ENCODE measurements around the gene LAMTOR2.
"Not testable (repeated sequence)": the region's sequence is repeated elsewhere in the genome, so short reads cannot be mapped to it uniquely, and the experiment has no call there.

Gene LAMTOR2

DNA sequence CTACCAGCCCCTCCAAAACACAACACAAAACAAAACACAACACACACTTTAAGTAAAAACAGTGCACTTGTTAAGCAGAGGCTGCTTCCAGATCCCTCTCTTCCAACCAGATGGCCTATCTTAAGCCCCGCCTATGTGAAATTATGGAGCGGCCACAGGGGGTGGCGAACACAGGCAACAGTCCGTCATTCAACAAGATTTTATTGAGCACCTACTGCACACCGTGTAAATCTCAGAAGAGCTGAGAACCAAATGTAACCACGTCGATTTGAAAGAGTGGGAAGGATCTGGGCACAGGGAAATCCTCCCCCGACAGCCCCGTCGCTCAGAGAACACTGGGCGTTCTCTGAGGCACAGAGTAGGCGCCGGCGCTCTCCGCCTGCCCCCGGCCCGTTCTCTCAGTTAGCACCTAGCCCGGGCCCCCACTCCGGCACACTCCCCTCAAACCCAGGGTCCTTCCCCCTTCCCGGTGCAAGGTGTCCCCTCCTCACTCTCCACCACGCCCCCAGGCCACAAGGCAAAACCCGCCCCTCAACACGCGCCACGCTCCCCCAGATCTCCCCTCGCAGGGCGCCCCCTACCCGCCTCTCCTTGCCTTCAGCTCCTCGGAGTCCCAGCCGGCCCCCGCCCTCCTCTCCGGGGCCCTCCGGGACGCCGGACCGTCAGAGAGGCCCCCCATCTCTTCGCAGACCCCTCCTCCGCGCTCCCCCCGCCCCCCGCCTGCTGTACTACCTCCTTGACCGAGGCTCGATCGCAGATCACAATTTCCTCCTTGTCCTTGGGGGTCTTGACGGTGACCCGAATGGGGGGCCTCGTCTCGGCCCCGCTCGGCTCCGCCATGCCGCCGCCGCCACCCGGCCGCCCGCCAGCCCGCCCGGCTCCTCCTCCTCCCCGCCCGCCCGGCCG is 1.5 kb upstream of the LAMTOR2 start:
- peak; percentile 49 for DNase-seq (ENCODE audit: low read depth)

DNA sequence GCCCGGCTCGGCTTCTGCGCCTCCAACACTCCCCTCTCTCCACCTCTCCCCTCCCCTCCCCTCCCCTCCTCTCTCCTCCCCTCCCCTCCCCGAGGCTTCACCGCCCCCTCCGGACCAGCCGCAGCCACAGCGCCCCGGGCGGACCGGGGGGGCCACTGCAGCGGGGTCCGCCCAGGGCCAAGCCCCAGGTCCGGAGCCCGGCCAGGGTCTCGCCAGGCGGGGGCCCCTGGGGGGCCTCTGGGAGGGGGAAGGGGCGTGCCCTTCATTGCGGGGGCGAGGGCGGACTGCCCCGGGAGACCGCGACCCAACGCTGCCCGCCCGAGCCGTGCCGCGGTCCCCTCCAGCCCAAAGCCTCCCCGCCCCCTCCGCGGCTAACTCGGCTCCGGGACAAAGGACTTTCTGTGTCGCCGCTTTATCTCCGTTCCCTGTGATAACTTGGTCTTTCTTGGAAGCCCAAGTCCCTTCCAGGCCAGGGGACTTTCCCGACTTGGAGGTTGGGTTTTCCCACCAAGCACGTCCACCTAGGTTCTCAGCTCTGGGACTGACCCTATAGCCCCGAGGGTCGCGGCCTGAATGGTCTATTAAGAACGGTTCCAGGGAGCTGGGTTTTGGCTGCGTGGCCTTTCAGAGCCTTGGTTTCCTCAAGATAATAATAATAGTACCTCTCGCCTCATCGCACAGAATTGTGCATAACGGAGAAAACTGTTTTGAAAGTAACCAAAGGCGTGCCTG is 648 bp upstream of the LAMTOR2 start, which contains the start of gene UBQLN4:
TSS of gene UBQLN4 (minus strand) at position 31 of the 732 bp plus-strand sequence. CDS start 97 bp downstream, outside the sequence.
- peak; percentile 74 for DNase-seq (ENCODE audit: low read depth)

DNA sequence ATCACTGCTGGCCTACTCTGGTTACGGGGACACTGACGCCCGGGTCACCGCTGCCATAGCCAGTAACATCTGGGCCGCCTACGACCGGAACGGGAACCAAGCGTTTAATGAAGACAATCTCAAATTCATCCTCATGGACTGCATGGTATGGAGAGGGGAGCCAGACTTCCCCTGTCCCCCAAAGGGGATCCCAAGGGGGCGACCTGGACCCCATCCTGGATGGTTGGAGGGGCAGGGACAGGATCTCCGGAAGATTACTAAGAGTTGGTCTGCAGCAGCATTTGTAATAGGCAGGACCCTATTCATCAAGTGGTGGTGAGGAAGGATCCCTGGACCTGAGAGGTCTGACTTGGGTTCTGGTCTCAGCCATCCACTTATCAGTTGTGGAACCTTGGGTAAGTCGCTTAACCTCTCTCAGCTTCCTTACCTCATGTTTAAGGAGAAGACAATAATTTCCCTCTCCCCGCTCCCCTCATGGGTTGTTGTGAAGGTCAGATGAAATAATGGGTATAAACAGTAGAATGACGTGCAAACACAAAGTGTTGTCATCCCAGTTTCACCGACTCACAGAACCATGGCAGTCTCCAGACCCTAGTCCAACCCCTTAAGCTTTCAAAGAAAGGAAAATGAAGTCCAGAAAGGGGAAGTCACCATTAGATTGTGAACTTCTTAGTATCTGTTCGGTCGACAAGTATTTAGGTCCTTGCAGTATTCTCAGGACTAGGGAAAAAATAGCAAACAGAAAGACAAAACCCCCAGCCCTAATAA is 883 bp downstream of the LAMTOR2 start:
- DNase-seq (ENCODE audit: low read depth) = no peak

DNA sequence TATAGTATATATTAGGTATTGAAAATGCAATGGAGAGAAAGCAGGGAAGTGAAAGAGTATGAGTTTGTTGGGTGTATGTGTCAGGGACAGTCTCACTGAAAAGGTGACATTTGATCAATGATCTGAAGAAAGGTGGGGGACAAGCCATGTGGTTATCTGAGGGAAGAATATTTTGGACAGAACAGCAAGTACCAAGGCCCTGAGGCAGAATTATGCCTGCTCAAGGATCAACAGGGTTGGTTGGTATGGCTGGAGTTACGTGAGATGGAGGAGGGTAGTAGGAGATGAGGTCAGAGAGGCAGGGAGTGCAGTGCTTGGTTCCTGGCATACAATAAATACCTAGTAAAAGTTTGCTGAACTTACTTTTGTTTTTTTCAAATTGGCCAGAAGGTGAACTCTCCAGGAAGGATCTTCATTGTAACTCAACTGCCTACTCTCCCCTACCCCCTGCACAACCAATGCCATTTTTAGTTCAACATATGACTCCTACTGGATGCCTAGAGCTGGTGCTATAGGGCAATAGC is 1.8 kb downstream of the LAMTOR2 start:
- DNase-seq (ENCODE audit: low read depth) = no peak

DNA sequence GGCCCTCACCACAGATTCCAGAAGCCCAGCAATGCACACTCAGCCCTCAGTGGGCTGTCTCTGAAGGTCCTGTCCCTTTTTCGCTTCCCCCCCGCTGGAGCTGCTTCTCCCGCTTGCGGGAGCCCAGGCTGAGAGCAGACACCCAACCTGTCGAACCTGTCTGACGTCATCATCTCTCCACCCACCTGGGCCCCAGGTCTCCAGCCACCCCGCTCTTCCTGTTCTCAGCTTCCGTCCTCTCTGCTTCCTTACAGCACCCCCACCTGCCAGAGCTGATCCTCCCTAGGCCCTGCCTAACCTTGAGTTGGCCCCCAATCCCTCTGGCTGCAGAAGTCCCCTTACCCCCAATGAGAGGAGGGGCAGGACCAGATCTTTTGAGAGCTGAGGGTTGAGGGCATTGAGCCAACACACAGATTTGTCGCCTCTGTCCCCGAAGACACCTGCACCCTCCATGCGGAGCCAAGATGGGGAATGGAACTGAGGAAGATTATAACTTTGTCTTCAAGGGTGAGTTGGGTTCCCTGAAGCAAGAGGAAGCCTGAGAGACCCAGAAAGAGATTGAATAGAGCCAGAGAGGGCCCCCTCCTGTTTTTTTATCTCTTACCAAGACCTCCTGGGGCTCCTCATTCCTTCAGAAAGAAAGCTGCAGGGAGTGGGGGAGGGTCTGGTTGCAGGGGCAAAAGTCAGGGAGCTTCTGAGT is 6.5 kb downstream of the LAMTOR2 start, which contains the start of gene RAB25:
TSS of gene RAB25 (plus strand) at position 224 of the 700 bp plus-strand sequence. CDS start at position 465, 241 bp downstream.
- DNase-seq (ENCODE audit: low read depth) = no peak

DNA sequence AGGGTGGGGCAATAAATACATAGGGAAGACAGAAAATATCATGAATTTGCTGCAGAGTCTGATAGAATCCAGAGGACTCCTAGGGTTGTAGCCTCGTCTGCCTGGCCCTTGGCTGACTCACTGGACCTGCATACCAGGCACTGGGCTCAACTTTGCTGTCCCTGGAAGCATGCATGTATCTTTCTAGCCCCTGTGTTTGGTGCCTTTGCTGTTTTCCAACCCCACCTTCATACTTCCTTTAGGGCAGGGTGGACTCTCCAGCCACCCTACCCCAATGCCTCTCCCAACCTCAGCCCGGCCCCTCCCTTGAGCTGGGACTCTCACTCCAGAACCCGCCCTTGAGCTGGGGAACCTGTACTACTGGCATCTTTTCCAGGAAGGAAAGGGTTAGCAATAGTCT is 7.6 kb downstream of the LAMTOR2 start:
- DNase-seq (ENCODE audit: low read depth) = no peak

DNA sequence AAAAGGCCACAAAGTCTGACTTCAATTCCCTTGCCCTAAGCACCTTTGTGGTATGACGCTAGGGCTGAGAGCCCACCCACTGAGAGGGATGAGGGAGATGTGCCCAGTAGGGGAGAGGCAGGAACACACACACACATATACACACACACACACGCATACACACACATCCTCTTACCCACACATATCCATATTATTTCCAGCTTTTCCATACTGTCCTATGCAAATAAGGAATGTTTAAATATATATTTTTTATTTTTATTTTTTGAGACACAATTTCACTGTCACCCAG is 9.4 kb downstream of the LAMTOR2 start:
- DNase-seq (ENCODE audit: low read depth) = no peak

DNA sequence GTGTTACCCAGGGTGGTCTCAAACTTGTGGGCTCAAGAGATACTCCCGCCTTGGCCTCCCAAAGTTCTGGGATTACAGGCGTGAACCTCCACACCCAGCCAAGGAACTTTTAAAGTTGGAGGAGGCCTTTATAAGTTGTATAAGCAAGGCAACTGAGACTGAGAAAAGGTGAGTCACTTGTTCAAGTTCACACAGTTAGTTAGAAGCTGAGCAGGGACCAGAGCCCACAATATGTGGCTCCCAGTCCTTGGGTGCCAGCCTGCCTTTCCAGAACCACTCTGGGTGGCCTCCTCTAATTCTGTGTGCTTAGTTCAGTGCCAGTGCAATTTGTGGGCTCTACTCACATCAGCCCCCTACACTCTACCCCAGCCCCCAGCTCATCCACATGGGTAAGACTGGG is 10.0 kb downstream of the LAMTOR2 start:
- DNase-seq (ENCODE audit: low read depth) = no peak

DNA sequence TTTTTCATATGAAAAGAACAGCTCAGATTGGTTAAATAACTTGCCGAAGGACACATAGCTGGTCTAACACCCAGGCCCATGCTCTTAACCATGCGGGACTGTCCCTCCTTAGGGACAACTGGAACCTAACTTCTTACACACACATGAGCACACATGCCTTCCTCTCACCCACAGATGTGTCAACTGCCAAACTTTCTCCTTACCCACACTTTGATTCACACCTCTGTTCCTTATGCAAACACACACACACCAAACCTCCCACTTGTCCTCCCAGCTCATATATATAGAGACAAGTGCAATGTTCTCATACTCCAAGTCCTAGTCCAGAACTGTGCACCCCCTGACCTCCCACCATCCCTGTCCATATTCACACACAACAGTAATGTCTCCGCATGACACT is 10.6 kb downstream of the LAMTOR2 start:
- DNase-seq (ENCODE audit: low read depth) = no peak

DNA sequence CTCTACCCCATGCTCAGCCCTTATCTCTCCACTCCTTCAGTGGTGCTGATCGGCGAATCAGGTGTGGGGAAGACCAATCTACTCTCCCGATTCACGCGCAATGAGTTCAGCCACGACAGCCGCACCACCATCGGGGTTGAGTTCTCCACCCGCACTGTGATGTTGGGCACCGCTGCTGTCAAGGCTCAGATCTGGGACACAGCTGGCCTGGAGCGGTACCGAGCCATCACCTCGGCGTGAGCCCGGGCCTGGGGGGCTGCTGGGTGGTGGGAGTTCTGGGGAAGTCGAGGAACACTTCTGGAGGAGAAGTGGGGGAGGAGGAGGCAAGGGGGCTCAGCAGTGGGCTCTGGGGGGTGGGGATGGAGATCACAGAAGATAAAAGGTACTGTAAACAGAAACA is 11.3 kb downstream of the LAMTOR2 start:
- DNase-seq (ENCODE audit: low read depth) = no peak

DNA sequence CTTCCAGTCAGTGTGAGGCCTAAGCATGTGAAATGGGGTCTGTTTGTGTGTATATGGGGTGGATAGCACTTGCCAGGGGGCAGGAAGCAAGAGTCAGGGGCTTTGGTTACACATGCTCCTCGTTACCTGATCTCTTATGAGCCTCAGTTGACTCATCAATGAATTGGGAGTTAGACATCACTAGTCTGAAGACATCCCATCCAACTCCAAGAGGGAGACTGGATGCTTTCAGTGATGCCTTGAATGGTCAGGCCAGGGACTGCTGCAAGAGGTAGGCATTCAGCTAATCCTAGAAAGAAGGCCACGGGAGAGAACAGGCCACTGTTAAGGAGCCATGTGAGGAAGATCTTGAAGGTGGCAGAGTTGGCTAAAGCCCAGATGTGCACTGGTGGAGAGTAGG is 12.7 kb downstream of the LAMTOR2 start:
- DNase-seq (ENCODE audit: low read depth) = no peak

DNA sequence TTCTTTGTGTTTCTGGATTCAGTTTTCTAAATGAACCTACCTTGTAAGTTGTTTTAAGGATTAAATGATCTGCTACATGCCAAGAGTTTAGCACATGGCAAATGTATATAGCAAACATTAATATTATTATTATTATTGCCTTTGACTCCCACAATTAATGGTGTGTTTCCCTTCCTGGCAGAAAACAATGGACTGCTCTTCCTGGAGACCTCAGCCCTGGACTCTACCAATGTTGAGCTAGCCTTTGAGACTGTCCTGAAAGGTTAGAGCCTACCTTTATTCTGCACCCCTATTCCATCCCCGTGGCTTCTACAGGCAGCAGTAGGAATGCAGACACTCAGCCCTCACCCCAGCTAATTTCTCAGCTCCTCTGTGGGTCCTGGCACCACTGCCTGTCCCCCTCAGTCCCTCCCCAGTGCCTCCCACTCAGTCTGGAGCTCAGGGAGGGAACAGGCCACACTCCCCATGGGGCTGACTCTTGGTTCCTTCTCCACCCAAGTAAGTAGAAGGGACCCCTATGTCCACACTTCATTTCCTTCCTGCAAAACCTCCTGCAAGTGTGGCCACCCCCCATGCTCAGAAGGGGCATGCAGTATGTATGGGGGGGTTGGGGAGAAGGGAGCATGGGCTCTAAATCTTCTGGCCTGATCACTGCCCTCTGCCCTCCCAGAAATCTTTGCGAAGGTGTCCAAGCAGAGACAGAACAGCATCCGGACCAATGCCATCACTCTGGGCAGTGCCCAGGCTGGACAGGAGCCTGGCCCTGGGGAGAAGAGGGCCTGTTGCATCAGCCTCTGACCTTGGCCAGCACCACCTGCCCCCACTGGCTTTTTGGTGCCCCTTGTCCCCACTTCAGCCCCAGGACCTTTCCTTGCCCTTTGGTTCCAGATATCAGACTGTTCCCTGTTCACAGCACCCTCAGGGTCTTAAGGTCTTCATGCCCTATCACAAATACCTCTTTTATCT is 15.2 kb downstream of the LAMTOR2 start:
- no peak for DNase-seq (ENCODE audit: low read depth)

DNA sequence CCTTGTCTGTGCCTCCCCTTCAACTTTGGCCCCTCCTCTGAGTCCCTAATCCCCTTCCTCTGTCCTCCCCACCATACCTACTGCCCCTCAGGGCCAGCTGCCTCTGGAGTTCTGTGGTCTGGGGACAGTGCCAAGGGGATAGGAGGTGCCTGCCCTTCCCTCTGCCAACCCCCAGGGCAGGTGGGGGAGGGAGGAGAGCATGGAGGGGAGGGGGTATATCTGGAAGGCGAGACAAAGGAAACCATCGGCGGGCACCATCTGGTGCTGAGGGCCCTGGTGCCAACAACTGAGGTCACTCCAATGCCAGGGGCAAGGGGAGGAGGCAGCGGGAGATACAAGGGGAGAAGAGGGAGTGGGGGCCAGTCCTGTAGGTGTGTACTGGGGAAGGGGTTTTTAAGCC is 16.0 kb downstream of the LAMTOR2 start:
- DNase-seq (ENCODE audit: low read depth) = no peak

DNA sequence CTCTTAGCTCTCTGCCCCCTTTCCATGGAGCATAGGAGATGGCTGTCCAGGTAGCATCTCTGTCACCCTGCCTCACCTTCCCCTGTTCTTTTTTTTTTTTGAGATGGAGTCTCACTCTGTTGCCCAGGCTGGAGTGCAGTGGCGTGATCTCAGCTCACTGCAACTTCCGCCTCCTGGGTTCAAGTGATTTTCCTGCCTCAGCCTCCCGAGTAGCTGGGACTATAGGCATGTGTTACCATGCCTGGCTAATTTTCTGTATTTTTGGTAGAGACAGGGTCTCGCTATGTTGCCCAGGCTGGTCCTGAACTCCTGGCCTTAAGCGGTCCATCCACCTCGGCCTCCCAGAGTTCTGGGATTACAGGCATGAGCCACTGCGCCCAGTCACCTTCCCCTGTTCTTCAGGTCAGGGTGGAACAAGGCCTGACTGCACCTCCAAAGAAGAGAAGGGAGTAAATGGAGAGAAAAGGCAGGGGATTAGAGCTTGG is 16.8 kb downstream of the LAMTOR2 start:
- not testable (repeated sequence) for DNase-seq (ENCODE audit: low read depth)

DNA sequence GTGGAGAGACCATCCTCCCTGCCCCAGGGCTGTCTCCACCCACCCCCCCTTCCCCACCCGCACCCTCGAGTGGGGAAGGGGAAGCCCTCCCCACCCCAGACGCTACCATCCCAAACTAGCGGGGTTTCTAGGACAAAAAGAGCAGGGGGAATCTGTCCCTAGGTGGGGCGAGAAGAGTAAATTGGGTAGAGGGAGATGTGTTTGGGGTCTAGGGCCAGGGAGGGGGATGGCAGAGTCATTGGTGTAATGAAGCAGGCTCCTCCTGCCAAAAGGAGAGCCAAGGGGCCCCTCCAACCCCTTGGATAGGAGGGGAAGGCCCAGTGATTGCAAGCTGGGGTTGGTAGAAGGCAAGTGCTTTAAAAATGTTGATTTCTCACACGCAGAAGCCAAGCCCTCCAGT is 17.7 kb downstream of the LAMTOR2 start:
- no peak for DNase-seq (ENCODE audit: low read depth)

DNA sequence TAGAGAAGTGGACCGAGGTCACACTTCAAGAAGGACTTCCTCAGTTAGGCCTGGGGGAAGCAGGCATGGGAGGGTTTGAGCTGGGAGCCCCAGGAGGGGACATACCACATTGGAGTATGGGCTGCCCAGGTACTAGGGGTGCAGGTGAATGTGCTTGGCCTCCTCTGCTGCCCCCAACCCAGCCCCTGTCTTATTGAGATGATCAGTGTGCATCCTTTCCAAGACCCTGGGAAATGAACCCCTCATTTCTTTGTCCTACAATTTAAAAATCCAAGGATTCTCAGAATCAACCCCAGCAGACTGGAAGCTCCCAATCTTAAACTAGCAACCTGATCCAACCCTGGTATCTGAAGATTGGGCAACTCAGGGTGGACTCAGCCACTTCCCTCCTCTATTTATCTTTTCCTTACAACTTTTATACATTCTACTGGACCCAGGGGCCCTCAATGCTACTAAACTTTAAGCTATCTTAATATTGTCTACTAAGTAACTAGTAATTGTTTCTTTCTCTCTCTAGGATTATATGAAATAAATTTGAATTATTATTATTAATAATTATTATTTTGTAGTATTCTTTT is 18.6 kb downstream of the LAMTOR2 start:
- no peak for DNase-seq (ENCODE audit: low read depth)

DNA sequence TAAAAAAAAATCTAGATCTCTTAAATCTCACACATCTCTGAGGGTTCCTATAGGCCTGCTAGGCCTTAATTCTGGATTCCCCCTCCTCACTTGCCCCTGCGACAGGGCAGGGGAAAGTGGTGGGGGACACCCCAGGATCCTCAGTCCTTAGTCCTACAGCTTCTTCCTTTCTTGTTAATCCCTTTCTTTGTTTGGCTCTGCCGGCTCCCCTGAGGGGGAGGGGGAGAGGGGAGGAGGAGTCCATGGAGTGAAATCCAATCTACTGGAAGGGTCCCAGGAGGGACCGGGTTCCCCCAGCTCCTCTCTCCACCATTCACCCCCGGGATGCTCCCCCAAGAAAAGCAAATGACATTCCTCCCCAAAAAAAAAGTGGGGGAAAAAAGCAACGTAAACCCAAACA is 19.2 kb downstream of the LAMTOR2 start:
- no peak for DNase-seq (ENCODE audit: low read depth)

DNA sequence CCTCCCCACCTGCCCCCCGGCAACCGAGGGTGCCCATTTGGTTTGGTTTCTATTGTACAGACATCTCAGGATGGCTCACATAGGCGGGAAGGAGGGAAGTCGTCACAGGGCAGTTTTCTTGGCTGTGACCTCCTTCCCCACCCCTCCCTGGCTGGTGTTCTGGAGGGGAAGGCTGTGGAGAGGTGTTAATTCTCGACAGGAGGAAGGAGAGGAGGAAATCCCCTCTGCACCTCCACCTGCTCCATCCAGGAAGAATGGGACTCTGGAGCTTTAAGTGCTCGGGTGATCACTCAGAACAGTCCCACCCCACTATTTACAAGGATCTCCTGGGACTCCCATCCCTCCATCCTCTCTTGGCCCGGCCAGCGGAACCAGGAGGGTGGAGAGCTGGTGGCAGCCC is 20.1 kb downstream of the LAMTOR2 start:
- DNase-seq (ENCODE audit: low read depth) = no peak

DNA sequence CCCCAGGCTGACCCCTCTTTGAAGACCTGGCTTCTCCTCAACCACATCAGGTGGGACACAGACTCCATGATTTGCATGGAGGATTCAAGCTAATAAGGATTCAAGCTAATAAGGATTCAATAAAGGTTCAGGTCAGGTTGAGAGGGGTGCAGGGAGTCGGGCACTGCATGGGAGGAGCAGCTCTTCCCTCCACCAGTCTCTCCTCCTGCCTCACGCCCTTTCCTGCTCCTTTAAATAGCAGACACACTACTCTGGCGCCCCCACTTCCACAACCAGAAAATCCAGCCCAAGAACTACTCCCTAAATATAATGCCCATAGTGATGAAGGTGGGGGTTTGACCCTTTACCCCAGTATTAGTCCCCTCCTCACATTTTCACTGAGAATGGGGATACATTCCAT is 20.6 kb downstream of the LAMTOR2 start:
- no peak for DNase-seq (ENCODE audit: low read depth)

DNA sequence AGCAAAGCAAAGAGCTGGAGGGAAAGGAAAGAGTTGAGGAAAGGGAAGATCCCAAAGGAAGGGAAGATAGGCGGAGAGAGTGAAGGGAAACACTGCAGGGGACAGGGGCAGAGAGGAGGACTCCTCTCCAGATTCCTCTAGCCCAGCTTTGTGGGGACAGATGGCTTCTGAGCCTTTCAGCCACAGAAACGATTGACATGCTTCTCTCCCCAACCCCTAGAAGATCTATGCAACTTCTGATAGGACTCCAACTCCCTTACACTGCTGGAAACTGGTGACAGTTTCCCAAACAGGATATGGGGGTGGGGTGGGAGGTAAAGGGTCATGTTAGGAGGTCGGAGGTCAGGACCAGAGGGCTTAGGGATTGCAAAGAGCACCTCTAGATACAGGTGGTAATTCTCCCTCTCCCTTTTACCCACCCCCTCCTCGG is 21.2 kb downstream of the LAMTOR2 start:
- DNase-seq (ENCODE audit: low read depth) = no peak
